ENCODE data around the gene SMIM11. TPM values are rescaled to one million over a fixed set of nuclear protein-coding genes. Genes with fewer than 3 reads are reported as not detected.
"Not testable (repeated sequence)": the region's sequence is repeated elsewhere in the genome, so short reads cannot be mapped to it uniquely, and the experiment has no call there.

The SMIM11 gene, protein sequence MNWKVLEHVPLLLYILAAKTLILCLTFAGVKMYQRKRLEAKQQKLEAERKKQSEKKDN
- polyA plus RNA-seq: 6.3 TPM

DNA sequence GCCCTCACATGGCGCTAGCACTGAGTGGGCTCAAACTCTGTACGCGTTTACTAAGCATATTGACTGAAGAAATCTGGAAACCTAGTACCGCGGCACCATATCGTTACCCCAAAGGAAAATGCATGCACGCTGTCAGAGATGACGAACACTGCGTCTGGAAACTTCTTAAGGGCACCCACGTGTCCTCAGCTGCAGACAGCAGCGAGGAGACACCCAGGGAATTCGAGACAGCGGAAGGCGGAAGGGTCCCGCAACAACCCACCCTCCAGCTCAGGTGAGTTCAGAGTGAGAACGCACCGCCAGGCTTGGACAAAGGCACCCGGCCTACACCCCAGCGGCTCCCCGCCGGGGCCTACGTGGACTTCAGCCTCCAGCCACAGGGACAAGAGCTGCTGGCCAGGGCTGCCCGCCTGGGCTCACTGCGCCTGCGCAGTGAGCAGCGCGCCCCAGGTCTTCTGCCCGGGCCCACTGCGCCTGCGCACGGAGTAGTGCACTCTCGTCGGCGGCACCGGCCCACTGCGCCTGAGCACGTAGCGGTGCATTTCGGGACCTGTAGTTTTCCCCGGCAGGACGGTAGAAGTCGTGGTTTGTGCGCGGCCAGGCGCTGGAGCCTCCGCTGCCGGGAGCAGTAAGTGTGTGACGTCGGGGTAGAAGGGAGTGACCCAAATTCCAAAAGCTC, at the start of gene SMIM11:
Gene SMIM11, plus strand, starts transcription at position 568 of the 679 bp plus-strand sequence. CDS start 3,998 bp downstream, outside the sequence.
- not testable (repeated sequence) for H3K4me1 Mint-ChIP-seq, H3K27ac Mint-ChIP-seq, H3K36me3 Mint-ChIP-seq, H3K4me3 Mint-ChIP-seq, H3K9me3 Mint-ChIP-seq, H3K27me3 Mint-ChIP-seq

DNA sequence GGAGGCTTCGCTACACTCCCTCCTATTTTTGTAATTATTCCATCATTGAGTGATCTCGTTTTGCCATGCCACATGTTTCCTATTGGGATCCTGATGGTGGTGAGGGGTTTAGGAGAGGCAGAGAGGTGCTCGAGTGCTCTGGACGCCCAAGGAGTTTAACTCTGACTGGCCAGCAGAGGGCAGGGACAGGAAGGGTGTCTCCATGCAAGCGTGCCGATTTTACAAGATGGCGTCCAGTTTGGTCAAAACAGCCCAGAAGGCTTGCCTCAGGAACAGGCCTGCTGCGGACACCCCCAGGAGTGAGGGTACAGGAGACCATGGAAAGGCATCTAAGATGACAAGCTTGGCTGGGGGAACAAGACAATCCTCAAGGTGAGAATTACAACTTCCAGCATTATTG, 45.3 kb upstream of the SMIM11 start:
- Mint-ChIP-seq H3K9me3 (peaks cover 0 to 4% (median 0%) of the 10 kb centered on the region in 3 donors), H3K27me3 (peaks cover 4% of the 10 kb centered on the region), H3K27ac (no peak overlapping the region), H3K4me1 (no peaks in the 10 kb centered on the region), H3K4me3 (no peak overlapping the region), H3K36me3 (no peaks in the 10 kb centered on the region)

DNA sequence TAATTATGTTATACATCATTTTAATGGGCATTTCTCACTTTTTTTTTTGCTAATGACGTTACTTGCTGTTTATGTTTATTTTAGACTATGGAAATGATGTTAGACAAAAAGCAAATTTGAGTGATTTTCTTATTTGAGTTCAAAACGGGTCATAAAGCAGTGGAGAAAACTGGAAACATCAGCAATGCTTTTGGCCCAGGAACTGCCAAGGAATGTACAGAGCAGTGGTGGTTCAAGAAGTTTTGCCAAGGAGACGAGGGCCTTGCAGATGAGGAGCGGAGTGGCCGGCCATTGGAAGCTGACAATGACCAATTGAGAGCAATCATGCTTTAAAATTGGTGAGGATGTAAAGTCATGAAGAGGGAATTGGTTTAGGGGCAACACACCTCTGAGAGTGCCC, 43.6 kb upstream of the SMIM11 start:
- Mint-ChIP-seq H3K4me3 (no peak overlapping the region), H3K9me3 (peaks cover 0 to 4% (median 0%) of the 10 kb centered on the region in 3 donors), H3K36me3 (no peaks in the 10 kb centered on the region), H3K27ac (no peak overlapping the region), H3K4me1 (no peaks in the 10 kb centered on the region), H3K27me3 (peaks cover 7% of the 10 kb centered on the region)

DNA sequence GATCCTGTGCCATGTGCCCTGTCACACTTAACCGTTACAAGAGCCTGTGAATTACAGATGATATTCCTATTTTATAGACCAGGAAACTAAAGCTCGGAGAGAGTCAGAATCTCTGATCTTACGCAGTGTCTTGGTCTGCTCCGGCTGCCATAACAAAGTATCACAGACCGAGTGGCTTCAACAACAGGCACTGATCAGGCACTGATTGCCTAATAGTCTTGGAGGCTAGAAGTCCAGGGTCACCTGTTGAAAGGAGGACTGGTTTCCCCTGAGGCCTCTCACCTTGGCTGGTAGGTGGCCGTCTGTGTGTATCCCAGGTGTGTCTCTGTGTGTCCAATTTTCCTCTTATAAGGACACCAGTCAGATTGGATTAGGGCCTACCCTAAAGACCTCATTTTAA, 43.0 kb upstream of the SMIM11 start:
- no peaks in the 10 kb centered on the region for H3K36me3 Mint-ChIP-seq
- no peak overlapping the region for H3K4me3 Mint-ChIP-seq
- H3K27me3 Mint-ChIP-seq: peaks cover 8% of the 10 kb centered on the region
- no peak overlapping the region for H3K27ac Mint-ChIP-seq
- H3K9me3 Mint-ChIP-seq: peaks cover 0 to 4% (median 0%) of the 10 kb centered on the region in 3 donors
- no peaks in the 10 kb centered on the region for H3K4me1 Mint-ChIP-seq

DNA sequence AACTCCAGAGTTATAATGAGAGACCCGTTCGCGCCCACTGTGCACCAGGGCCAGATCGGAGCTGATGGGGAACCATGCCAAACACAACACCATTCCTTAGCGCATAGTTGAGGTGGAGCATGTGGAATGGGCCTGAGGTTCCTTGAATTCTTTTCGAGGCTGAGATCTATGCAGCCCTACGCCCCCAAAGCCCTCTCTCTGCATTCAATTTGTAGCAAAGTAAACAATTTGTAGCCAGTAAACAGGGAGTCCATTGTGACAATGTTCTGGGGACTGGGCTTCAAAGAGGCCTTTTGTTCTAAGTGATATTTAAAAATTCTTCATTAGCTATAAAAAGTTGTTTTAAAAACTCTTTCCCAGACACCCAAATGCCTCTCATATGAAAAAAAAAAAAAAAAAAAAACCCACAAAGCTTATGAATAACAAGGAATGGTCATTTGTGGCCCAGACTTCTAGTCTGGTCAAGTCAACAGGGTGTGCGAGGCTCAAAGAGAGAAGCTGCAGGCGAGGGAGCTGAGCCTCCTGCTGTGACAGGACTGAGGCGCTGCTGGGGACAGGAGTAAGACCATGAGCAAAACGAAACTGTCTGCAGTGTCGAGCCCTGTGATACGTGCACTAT, 42.1 kb upstream of the SMIM11 start:
- no peaks in the 10 kb centered on the region for H3K36me3 Mint-ChIP-seq
- H3K9me3 Mint-ChIP-seq: peaks cover 0 to 4% (median 0%) of the 10 kb centered on the region in 3 donors
- H3K27me3 Mint-ChIP-seq: peaks cover 7% of the 10 kb centered on the region
- no peak overlapping the region for H3K27ac Mint-ChIP-seq
- no peaks in the 10 kb centered on the region for H3K4me1 Mint-ChIP-seq
- no peak overlapping the region for H3K4me3 Mint-ChIP-seq

DNA sequence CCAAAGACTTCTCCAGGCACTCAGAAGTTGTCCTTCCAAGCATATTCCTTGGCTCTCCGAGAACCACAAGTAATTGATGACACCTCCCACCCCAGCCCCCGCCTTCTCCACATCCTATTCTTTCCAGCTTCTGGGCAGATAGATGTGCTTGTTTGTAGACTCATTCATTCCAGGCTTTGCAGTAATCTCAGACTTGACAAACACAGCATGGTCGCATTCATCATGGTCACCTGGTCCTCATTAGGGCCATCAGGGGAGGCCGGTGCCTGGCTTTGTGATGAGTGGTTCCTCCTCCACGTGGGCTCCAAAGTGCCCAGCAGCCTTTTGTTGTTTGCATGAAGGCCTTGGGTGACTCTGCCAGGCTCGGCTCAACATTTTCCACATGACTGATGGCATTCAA, 40.0 kb upstream of the SMIM11 start:
- H3K27me3 Mint-ChIP-seq: peaks cover 11% of the 10 kb centered on the region
- no peak overlapping the region for H3K27ac Mint-ChIP-seq
- H3K9me3 Mint-ChIP-seq: no peaks in the 10 kb centered on the region
- no peaks in the 10 kb centered on the region for H3K36me3 Mint-ChIP-seq
- H3K4me3 Mint-ChIP-seq: no peak overlapping the region
- H3K4me1 Mint-ChIP-seq: no peaks in the 10 kb centered on the region

DNA sequence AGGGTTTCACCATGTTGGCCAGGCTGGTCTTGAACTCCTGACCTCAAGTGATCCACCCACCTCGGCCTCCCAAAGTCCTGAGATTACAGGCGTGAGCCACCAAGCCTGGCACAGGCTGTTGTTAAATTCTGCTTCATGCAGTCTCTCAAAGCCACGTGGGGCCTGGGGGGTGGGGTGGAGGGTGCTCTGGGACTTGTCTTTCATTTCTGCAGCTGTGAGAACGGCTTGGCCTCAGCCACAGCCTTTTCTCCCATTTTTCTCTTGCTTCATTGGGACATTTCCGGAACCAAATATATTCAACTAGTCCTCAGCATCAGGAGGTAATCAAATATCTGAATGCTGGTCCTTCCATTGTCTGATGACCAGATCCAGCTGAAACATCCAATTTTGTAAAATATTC, 39.1 kb upstream of the SMIM11 start:
- H3K9me3 Mint-ChIP-seq: no peaks in the 10 kb centered on the region
- no peaks in the 10 kb centered on the region for H3K4me1 Mint-ChIP-seq
- peaks cover 11% of the 10 kb centered on the region for H3K27me3 Mint-ChIP-seq
- H3K27ac Mint-ChIP-seq: no peak overlapping the region
- H3K36me3 Mint-ChIP-seq: no peaks in the 10 kb centered on the region
- no peak overlapping the region for H3K4me3 Mint-ChIP-seq

DNA sequence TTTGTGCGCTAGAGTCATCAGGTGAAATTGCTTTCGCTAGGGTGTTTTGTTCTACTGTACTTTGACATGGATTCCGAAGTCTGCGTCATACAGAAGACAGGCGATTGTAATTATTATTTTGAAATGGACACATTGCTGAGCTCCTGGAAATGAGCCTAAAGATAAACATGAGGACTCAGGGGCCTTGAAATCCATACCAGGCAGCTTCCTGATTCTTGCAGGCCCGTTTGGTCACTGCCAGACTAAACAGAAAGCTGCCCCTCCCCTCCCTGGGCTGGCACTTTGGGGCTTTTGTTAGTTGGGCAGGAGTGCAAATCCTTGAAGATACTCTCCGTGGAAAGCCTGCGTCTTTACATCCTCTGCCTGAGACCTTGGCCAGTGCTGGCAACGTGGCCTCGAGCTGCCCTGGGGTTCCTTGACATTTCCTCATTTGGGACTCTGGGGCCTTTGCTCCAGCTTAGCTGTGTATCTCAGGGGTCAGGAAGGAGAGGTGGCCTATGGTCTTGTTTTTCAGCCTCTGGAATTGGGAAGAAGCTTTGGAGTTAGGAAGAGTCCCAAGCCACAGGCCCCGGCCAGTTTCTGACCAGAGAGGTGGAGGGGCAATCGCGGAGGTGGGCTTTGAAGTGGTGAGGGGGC, 38.4 kb upstream of the SMIM11 start:
- Mint-ChIP-seq H3K36me3 (no peaks in the 10 kb centered on the region), H3K27ac (peak overlapping the region in 1 of 3 donors; percentile 22), H3K4me3 (no peak overlapping the region), H3K27me3 (peaks cover 11% of the 10 kb centered on the region), H3K4me1 (no peaks in the 10 kb centered on the region), H3K9me3 (no peaks in the 10 kb centered on the region)

DNA sequence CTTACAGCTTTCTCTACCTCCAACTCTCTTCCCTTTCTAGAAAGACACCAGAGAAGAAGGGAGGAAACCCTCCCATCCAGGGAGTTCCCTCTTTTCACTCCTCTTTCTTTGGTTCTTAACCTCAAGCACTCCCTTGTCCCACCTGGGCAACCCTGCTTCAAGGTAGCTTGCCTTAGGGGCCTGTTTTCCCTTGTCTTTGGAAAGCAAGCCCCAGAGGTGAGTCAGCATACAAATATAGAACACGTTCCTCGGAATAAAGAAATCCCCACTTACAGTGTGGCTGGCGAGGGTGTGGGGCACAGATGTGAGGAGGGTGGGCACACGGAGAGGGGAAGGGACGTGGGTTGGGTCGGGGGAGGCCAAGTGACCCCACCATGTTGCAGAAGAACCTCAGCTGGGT, 37.6 kb upstream of the SMIM11 start:
- Mint-ChIP-seq H3K27me3 (peaks cover 12% of the 10 kb centered on the region), H3K4me3 (no peak overlapping the region), H3K27ac (no peak overlapping the region), H3K4me1 (no peaks in the 10 kb centered on the region), H3K9me3 (no peaks in the 10 kb centered on the region), H3K36me3 (no peaks in the 10 kb centered on the region)

DNA sequence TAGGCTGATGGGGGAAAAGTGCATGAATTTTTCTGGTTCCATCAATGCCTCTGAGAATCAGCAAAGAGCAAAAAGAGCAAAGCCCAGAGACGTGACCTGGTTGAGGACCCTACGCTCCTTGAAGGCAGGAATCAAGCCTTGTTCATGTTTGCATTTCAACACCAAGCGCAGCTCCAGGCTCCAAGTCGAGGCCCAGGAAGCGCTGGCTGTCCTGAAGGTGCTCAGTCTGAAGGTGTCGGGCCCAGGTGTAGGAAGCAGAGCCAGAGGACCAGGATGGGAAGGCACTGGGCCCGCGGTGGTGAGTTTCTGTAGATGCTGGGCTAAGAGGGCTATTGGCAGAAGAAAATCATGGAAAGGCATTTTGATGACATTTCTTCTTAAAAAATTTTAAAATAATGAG, 37.1 kb upstream of the SMIM11 start:
- no peak overlapping the region for H3K4me3 Mint-ChIP-seq
- H3K27me3 Mint-ChIP-seq: peaks cover 12% of the 10 kb centered on the region
- no peaks in the 10 kb centered on the region for H3K4me1 Mint-ChIP-seq
- H3K9me3 Mint-ChIP-seq: no peaks in the 10 kb centered on the region
- H3K36me3 Mint-ChIP-seq: no peaks in the 10 kb centered on the region
- H3K27ac Mint-ChIP-seq: no peak overlapping the region

DNA sequence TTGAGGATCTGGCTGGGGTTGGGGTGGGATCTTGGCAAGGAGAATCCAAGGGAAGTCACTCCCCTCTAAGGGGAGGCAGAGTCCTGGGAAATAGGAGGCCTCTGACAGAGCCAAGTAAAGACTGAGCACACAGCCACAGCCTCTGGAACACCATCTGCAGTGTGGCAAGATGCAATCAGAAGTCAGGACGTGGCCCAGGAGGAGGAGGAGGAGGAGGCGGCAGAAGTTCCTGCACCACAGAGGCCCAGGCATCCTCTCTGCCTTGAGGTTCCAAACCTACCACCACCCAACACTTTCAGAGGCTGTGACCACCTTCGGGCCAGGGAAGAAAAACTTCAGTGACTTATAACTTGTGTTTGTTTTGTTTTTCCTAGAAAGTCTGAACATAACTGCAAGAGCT, 35.2 kb upstream of the SMIM11 start:
- Mint-ChIP-seq H3K27ac (no peak overlapping the region), H3K4me1 (no peaks in the 10 kb centered on the region), H3K4me3 (no peak overlapping the region), H3K36me3 (no peaks in the 10 kb centered on the region), H3K9me3 (no peaks in the 10 kb centered on the region), H3K27me3 (peaks cover 16% of the 10 kb centered on the region)

DNA sequence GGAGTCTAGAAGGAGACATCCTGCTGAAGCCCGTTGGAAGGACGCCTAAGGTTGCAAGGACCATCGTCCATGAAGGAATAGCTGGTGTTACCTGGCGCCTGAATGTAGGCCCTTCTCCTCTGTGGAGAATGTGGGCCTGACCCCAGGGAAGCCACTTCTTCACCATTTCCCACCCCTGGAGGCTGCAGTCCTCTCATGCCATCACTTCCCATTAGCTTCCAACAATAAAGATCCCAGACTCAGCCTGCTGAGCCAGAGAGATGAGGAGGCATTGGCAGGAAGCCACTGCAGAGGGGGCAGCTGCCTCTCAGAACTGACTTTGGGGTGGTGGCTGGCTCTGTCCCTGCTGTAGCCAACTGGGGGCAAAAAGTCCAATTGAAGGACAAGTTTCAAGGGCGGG, 32.8 kb upstream of the SMIM11 start:
- Mint-ChIP-seq H3K27ac (no peak overlapping the region), H3K36me3 (no peaks in the 10 kb centered on the region), H3K9me3 (no peaks in the 10 kb centered on the region), H3K4me3 (no peak overlapping the region), H3K4me1 (no peaks in the 10 kb centered on the region), H3K27me3 (peaks cover 12% of the 10 kb centered on the region)

DNA sequence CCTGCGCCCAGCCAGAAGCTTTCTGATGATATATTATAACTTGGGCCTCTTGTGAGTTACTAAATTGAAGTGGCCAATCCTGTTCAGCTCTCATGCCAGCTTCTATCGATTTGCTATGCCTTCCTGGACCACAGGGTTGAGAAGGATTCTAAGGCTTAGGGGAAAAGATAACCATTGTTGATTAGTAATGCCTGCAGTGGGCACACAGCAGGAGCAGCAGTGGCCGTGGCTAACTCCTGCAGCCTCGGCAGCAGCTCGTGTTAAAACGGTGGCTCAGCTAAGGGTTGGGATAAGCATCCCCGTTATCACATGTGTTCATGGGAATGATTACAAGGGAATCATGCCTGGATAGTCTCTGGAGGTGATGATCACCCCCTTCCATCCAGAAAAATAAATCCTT, 32.0 kb upstream of the SMIM11 start:
- Mint-ChIP-seq H3K4me3 (no peak overlapping the region), H3K36me3 (no peaks in the 10 kb centered on the region), H3K9me3 (no peaks in the 10 kb centered on the region), H3K4me1 (peaks cover 0 to 2% (median 0%) of the 10 kb centered on the region in 3 donors), H3K27me3 (peaks cover 13% of the 10 kb centered on the region), H3K27ac (no peak overlapping the region)

DNA sequence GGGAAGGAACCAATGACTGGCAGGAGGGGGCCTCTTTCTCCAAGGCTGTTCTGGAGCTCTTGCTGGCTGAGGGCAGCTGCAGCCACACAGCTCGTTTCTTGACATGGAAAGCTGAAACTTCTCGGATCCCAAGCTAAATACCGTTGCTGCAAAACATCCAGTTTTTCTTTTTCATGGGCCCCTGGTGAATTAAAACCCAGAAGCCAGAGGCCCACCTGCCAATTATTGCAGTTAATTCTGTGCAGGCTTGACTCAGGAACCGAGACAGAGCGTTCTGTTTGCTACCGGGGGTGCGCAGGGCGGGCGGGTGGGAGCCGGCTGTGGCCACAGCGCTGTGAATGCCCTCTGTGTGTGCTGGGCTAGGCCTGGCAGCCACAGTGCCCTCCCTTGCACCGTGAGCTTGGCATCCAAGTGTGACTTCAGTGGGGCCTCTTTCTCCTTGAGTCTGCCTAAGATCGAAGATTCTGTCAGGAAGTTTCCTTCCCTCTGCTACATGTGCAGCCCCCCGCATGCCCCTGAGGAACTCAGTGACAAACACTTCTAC, 31.4 kb upstream of the SMIM11 start:
- no peak overlapping the region for H3K4me3 Mint-ChIP-seq
- no peaks in the 10 kb centered on the region for H3K9me3 Mint-ChIP-seq
- H3K27me3 Mint-ChIP-seq: peaks cover 13% of the 10 kb centered on the region
- H3K36me3 Mint-ChIP-seq: no peaks in the 10 kb centered on the region
- no peak overlapping the region for H3K27ac Mint-ChIP-seq
- H3K4me1 Mint-ChIP-seq: peaks cover 0 to 2% (median 0%) of the 10 kb centered on the region in 3 donors

DNA sequence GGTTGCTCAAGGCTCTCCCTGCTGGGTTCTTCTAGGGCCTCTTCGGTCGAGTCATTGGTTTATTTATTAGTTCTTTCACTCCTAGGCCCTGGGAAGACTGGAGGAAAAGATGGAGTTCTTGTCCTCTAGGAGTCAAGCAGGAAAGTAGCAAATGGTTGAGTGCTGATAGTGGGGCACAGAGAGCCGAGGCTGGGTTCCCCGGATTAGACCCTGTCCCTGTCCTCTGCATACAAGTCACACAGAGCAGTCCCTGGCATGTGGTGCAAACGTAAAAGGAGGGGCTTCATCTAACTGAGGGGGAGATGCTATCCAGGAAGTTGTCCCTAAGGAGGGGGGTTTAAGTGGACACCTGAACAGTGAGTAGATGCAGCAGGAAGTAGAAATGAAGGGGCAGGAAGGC, 30.7 kb upstream of the SMIM11 start:
- peaks cover 14% of the 10 kb centered on the region for H3K27me3 Mint-ChIP-seq
- no peak overlapping the region for H3K27ac Mint-ChIP-seq

More for the DNA sequence above, 30.7 kb upstream of the SMIM11 start:
- peaks cover 0 to 2% (median 0%) of the 10 kb centered on the region in 3 donors for H3K4me1 Mint-ChIP-seq
- no peak overlapping the region for H3K4me3 Mint-ChIP-seq
- H3K36me3 Mint-ChIP-seq: no peaks in the 10 kb centered on the region
- no peaks in the 10 kb centered on the region for H3K9me3 Mint-ChIP-seq
